ENCODE data around the gene SIRT7. TPM values are rescaled to one million over a fixed set of nuclear protein-coding genes. Genes with fewer than 3 reads are reported as not detected.

SIRT7 gene
- total RNA-seq, 1 experiment from 2014 or later: 19.6 TPM

GRCh38 chr17:81865733-81866439 lies 52.1 kb downstream of the SIRT7 start:
- H3K9ac ChIP-seq (ENCODE audit: low read length): no peak overlapping the region
- peak; percentile 60 for DNase-seq
- peaks cover 49% of the 10 kb centered on the region for H3K4me1 ChIP-seq (ENCODE audit: low read length)
- H3K4me3 ChIP-seq (ENCODE audit: low read length): no peak overlapping the region
- peaks cover 18% of the 10 kb centered on the region; the same call in 1 of the 2 replicates for H3K36me3 ChIP-seq (ENCODE audit: insufficient read depth, low read length)
- H2AFZ ChIP-seq (ENCODE audit: low read length): no peak overlapping the region
- peaks cover 17% of the 10 kb centered on the region; the same call in 1 of the 2 replicates for H4K20me1 ChIP-seq (ENCODE audit: insufficient read depth, low read depth, low read length)
- H3K9me2 ChIP-seq (replicated peaks; ENCODE audit: insufficient read depth, low read length): no peaks in the 10 kb centered on the region
- no peak overlapping the region for H3K27ac ChIP-seq (ENCODE audit: low read length)
- no peaks in the 10 kb centered on the region for H3K27me3 ChIP-seq (ENCODE audit: low read length)
- peaks cover 41% of the 10 kb centered on the region for H3K79me2 ChIP-seq (ENCODE audit: low read length)
- H3K4me2 ChIP-seq (ENCODE audit: low read depth, low read length, poor library complexity, severe bottlenecking): no peak overlapping the region
- H3K9me3 ChIP-seq (ENCODE audit: low read length): no peaks in the 10 kb centered on the region

- no peak overlapping the region for H3K4me3 ChIP-seq (ENCODE audit: low read length)
- peaks cover 38% of the 10 kb centered on the region for H3K79me2 ChIP-seq (ENCODE audit: low read length)
- H3K27ac ChIP-seq (ENCODE audit: low read length): no peak overlapping the region
- H3K4me1 ChIP-seq (ENCODE audit: low read length): peaks cover 49% of the 10 kb centered on the region
- H2AFZ ChIP-seq (ENCODE audit: low read length): no peak overlapping the region
- no peak overlapping the region for H3K9ac ChIP-seq (ENCODE audit: low read length)
- H3K36me3 ChIP-seq (ENCODE audit: insufficient read depth, low read length): peaks cover 18% of the 10 kb centered on the region; the same call in 1 of the 2 replicates
- H3K4me2 ChIP-seq (ENCODE audit: low read depth, low read length, poor library complexity, severe bottlenecking): no peak overlapping the region
- no peaks in the 10 kb centered on the region for H3K27me3 ChIP-seq (ENCODE audit: low read length)
- DNase-seq: no peak
- no peaks in the 10 kb centered on the region for H3K9me2 ChIP-seq (replicated peaks; ENCODE audit: insufficient read depth, low read length)
- peaks cover 14% of the 10 kb centered on the region; the same call in 1 of the 2 replicates for H4K20me1 ChIP-seq (ENCODE audit: insufficient read depth, low read depth, low read length)
- no peaks in the 10 kb centered on the region for H3K9me3 ChIP-seq (ENCODE audit: low read length)
Measured at GRCh38 chr17:81865358-81865732, 52.6 kb downstream of the SIRT7 start.

- H3K4me3 ChIP-seq (ENCODE audit: low read length): no peak overlapping the region
- no peak overlapping the region for H3K9ac ChIP-seq (ENCODE audit: low read length)
- H3K36me3 ChIP-seq (ENCODE audit: insufficient read depth, low read length): peaks cover 17% of the 10 kb centered on the region; the same call in 1 of the 2 replicates
- no peaks in the 10 kb centered on the region for H3K9me3 ChIP-seq (ENCODE audit: low read length)
- H3K27me3 ChIP-seq (ENCODE audit: low read length): no peaks in the 10 kb centered on the region
- peaks cover 13% of the 10 kb centered on the region for H4K20me1 ChIP-seq (ENCODE audit: insufficient read depth, low read depth, low read length)
- no peak overlapping the region for H3K4me2 ChIP-seq (ENCODE audit: low read depth, low read length, poor library complexity, severe bottlenecking)
- peaks cover 44% of the 10 kb centered on the region for H3K4me1 ChIP-seq (ENCODE audit: low read length)
- DNase-seq: no peak
- no peak overlapping the region for H2AFZ ChIP-seq (ENCODE audit: low read length)
- H3K9me2 ChIP-seq (replicated peaks; ENCODE audit: insufficient read depth, low read length): no peaks in the 10 kb centered on the region
- peaks cover 42% of the 10 kb centered on the region for H3K79me2 ChIP-seq (ENCODE audit: low read length)
- no peak overlapping the region for H3K27ac ChIP-seq (ENCODE audit: low read length)
Measured at GRCh38 chr17:81863833-81864768, 53.9 kb downstream of the SIRT7 start.

GRCh38 chr17:81863123-81863675 lies 54.8 kb downstream of the SIRT7 start:
- peaks cover 44% of the 10 kb centered on the region for H3K4me1 ChIP-seq (ENCODE audit: low read length)
- DNase-seq: no peak
- H3K79me2 ChIP-seq (ENCODE audit: low read length): peaks cover 51% of the 10 kb centered on the region
- no peak overlapping the region for H3K4me3 ChIP-seq (ENCODE audit: low read length)
- H4K20me1 ChIP-seq (ENCODE audit: insufficient read depth, low read depth, low read length): peaks cover 18% of the 10 kb centered on the region
- peak overlapping the region; percentile 91 for H3K4me2 ChIP-seq (ENCODE audit: low read depth, low read length, poor library complexity, severe bottlenecking)
- H3K27me3 ChIP-seq (ENCODE audit: low read length): no peaks in the 10 kb centered on the region
- H2AFZ ChIP-seq (ENCODE audit: low read length): no peak overlapping the region
- H3K9ac ChIP-seq (ENCODE audit: low read length): 0 out of 2 replicates have a peak overlapping the region, but pooled peaks have one; percentile 12
- H3K27ac ChIP-seq (ENCODE audit: low read length): no peak overlapping the region
- no peaks in the 10 kb centered on the region for H3K9me3 ChIP-seq (ENCODE audit: low read length)
- H3K36me3 ChIP-seq (ENCODE audit: insufficient read depth, low read length): peaks cover 22% of the 10 kb centered on the region; the same call in 1 of the 2 replicates
- H3K9me2 ChIP-seq (replicated peaks; ENCODE audit: insufficient read depth, low read length): no peaks in the 10 kb centered on the region

Other genes with a start within 250 kb of the SIRT7 start
- gene ARL16, start 234.4 kb downstream of the SIRT7 start, total RNA-seq (2014; rRNA removed; shearing (Covaris generic); ENCODE audit: low replicate concordance): 22.4 and 40.7 TPM in 2 replicates
- 57.2 and 90.1 TPM in 2 replicates for gene HGS, start 234.2 kb downstream of the SIRT7 start, total RNA-seq (2014; rRNA removed; shearing (Covaris generic); ENCODE audit: low replicate concordance)
- 13.6 and 39.8 TPM in 2 replicates for gene MRPL12, start 214.8 kb downstream of the SIRT7 start, total RNA-seq (2014; rRNA removed; shearing (Covaris generic); ENCODE audit: low replicate concordance)
- 8.6 and 15.0 TPM in 2 replicates for gene SLC25A10, start 205.9 kb downstream of the SIRT7 start, total RNA-seq (2014; rRNA removed; shearing (Covaris generic); ENCODE audit: low replicate concordance)
- gene GCGR, start 114.0 kb downstream of the SIRT7 start, total RNA-seq (2014; rRNA removed; shearing (Covaris generic); ENCODE audit: low replicate concordance): not detected in 2 replicates
- 55.9 and 99.9 TPM in 2 replicates for gene MCRIP1, start 84.9 kb downstream of the SIRT7 start, total RNA-seq (2014; rRNA removed; shearing (Covaris generic); ENCODE audit: low replicate concordance)
- gene PPP1R27, start 83.1 kb downstream of the SIRT7 start, total RNA-seq (2014; rRNA removed; shearing (Covaris generic); ENCODE audit: low replicate concordance): 0.25 TPM in 1 of 2 replicates, not detected in the other
- gene P4HB, start 57.6 kb downstream of the SIRT7 start, total RNA-seq (2014; rRNA removed; shearing (Covaris generic); ENCODE audit: low replicate concordance): 175 and 263 TPM in 2 replicates
- gene ARHGDIA, start 46.8 kb downstream of the SIRT7 start, total RNA-seq (2014; rRNA removed; shearing (Covaris generic); ENCODE audit: low replicate concordance): 68.5 and 119 TPM in 2 replicates
- 70.1 and 191 TPM in 2 replicates for gene ALYREF, start 26.6 kb downstream of the SIRT7 start, total RNA-seq (2014; rRNA removed; shearing (Covaris generic); ENCODE audit: low replicate concordance)
- gene ANAPC11, start 26.5 kb downstream of the SIRT7 start, total RNA-seq (2014; rRNA removed; shearing (Covaris generic); ENCODE audit: low replicate concordance): 87.1 and 132 TPM in 2 replicates
- 0.07 TPM in 1 of 2 replicates, not detected in the other for gene NPB, start 15.9 kb downstream of the SIRT7 start, total RNA-seq (2014; rRNA removed; shearing (Covaris generic); ENCODE audit: low replicate concordance)
- 20.9 and 72.3 TPM in 2 replicates for gene PCYT2, start 6.8 kb downstream of the SIRT7 start, total RNA-seq (2014; rRNA removed; shearing (Covaris generic); ENCODE audit: low replicate concordance)
- 10.9 and 14.9 TPM in 2 replicates for gene MAFG, start 9.6 kb upstream of the SIRT7 start, total RNA-seq (2014; rRNA removed; shearing (Covaris generic); ENCODE audit: low replicate concordance)
- gene PYCR1, start 19.1 kb upstream of the SIRT7 start, total RNA-seq (2014; rRNA removed; shearing (Covaris generic); ENCODE audit: low replicate concordance): not detected in 2 replicates
- gene MYADML2, start 29.1 kb upstream of the SIRT7 start, total RNA-seq (2014; rRNA removed; shearing (Covaris generic); ENCODE audit: low replicate concordance): not detected in 2 replicates
- gene NOTUM, start 43.0 kb upstream of the SIRT7 start, total RNA-seq (2014; rRNA removed; shearing (Covaris generic); ENCODE audit: low replicate concordance): not detected in 2 replicates
- 38.7 and 39.8 TPM in 2 replicates for gene ASPSCR1, start 59.5 kb upstream of the SIRT7 start, total RNA-seq (2014; rRNA removed; shearing (Covaris generic); ENCODE audit: low replicate concordance)
- 51.4 and 69.3 TPM in 2 replicates for gene CENPX, start 104.7 kb upstream of the SIRT7 start, total RNA-seq (2014; rRNA removed; shearing (Covaris generic); ENCODE audit: low replicate concordance)
- gene LRRC45, start 105.1 kb upstream of the SIRT7 start, total RNA-seq (2014; rRNA removed; shearing (Covaris generic); ENCODE audit: low replicate concordance): 13.3 and 20.2 TPM in 2 replicates
- gene RAC3, start 113.5 kb upstream of the SIRT7 start, total RNA-seq (2014; rRNA removed; shearing (Covaris generic); ENCODE audit: low replicate concordance): 9.6 and 9.7 TPM in 2 replicates
- 103 and 164 TPM in 2 replicates for gene DCXR, start 119.5 kb upstream of the SIRT7 start, total RNA-seq (2014; rRNA removed; shearing (Covaris generic); ENCODE audit: low replicate concordance)
- 16.5 and 26.8 TPM in 2 replicates for gene RFNG, start 133.6 kb upstream of the SIRT7 start, total RNA-seq (2014; rRNA removed; shearing (Covaris generic); ENCODE audit: low replicate concordance)
- 57.1 and 110 TPM in 2 replicates for gene GPS1, start 133.7 kb upstream of the SIRT7 start, total RNA-seq (2014; rRNA removed; shearing (Covaris generic); ENCODE audit: low replicate concordance)
- 89.6 and 187 TPM in 2 replicates for gene DUS1L, start 147.6 kb upstream of the SIRT7 start, total RNA-seq (2014; rRNA removed; shearing (Covaris generic); ENCODE audit: low replicate concordance)
- 94.1 and 197 TPM in 2 replicates for gene FASN, start 180.1 kb upstream of the SIRT7 start, total RNA-seq (2014; rRNA removed; shearing (Covaris generic); ENCODE audit: low replicate concordance)